NT2/D1 (cell line): ENCODE results near the gene STRIP2.

Experiments
- DNase-seq: peaks from one replicate; pipeline ENCODE4 v3.0.0-alpha.2; 2011; ENCODE audit warnings: low read depth, low spot score
- H3K27me3 ChIP-seq: 2 replicates; pipeline ENCODE4 v1.6.0; 2011; ENCODE audit warnings: mild to moderate bottlenecking; ENCODE audit not compliant: insufficient read length, insufficient read depth
- H3K36me3 ChIP-seq: 2 replicates; pipeline ENCODE4 v1.6.1; 2011; ENCODE audit warnings: mild to moderate bottlenecking, low read length, mixed read lengths; ENCODE audit not compliant: insufficient read depth, insufficient read length
- H3K4me1 ChIP-seq: 2 replicates; pipeline ENCODE4 v1.5.1; 2011; ENCODE audit not compliant: insufficient read depth, insufficient read length
- H3K4me3 ChIP-seq: 2 replicates; pipeline ENCODE4 v1.5.1; 2011; ENCODE audit warnings: low read depth; ENCODE audit not compliant: insufficient read length
- H3K9ac ChIP-seq: 2 replicates; pipeline ENCODE4 v1.6.0; 2011; ENCODE audit warnings: low read depth; ENCODE audit not compliant: insufficient read length
- H3K9me3 ChIP-seq: 2 replicates; pipeline ENCODE4 v1.5.1; 2011; ENCODE audit warnings: mild to moderate bottlenecking, low read length; ENCODE audit not compliant: insufficient read depth
- SUZ12 ChIP-seq: IDR thresholded peaks from 2 replicates; pipeline ENCODE4 v1.6.1; 2011; ENCODE audit not compliant: insufficient read length, insufficient read depth; ENCODE audit errors: extremely low read depth
- YY1 ChIP-seq: IDR thresholded peaks from 2 replicates; pipeline ENCODE4 v1.6.1; 2011; ENCODE audit not compliant: insufficient read length, insufficient read depth
- ZNF274 ChIP-seq: IDR thresholded peaks from 2 replicates; pipeline ENCODE4 v1.6.1; 2011; ENCODE audit warnings: mild to moderate bottlenecking, low read depth, low read length

STRIP2 gene

DNA sequence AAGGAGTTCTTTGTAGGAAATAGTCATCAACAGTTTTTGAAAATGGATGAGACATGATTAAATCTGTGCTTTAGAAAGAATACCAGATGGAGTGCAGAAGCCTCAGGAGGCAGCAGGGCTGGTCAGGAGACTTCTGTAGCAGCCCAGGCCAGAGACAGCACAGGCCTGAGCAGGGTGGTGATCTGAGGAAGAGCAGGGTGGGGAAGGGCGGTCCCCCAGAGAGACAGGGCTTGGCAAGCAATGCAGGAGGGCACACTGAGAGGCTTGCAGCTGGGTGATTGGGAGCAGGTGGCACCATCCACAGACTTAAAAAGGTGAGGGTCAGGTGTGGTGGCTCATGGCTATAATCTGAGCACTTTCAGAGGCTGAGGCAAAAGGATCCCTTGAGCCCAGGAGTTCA lies 63.8 kb downstream of the STRIP2 start:
- Histone ChIP-seq H3K4me3 (no peak overlapping the region), H3K4me1 (peaks cover 3% of the 10 kb centered on the region), H3K9ac (no peak overlapping the region), H3K36me3 (no peaks in the 10 kb centered on the region), H3K27me3 (peaks cover 21% of the 10 kb centered on the region), H3K9me3 (no peaks in the 10 kb centered on the region)
- TF ChIP-seq YY1 (no peak), SUZ12 (no peak), ZNF274 (no peak)
- no peak for DNase-seq

DNA sequence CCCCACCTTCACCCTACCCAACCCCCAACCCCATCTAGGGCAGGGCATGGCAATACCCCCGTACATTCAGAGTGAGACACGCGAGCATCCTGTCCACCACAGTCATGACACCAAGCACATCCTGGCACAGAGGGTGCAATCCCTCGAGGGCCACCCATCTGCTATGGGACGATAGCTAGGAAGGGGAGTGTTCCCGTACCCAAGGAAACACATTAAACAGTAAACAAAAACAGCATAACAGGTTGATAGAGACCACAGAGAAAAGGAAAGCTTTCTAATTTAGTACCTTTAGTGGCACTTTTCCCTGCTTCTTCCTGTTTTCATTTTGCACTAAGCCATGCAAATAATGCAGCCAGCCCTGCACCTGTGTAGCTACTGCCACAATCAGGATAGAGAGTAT lies 65.8 kb downstream of the STRIP2 start:
- no peak for DNase-seq
- Histone ChIP-seq H3K27me3 (peaks cover 38% of the 10 kb centered on the region), H3K9ac (no peak overlapping the region), H3K9me3 (no peaks in the 10 kb centered on the region), H3K36me3 (no peaks in the 10 kb centered on the region), H3K4me1 (peaks cover 6% of the 10 kb centered on the region), H3K4me3 (no peak overlapping the region)
- TF ChIP-seq SUZ12 = no peak
- no peak for TF ChIP-seq ZNF274
- TF ChIP-seq YY1 = no peak

DNA sequence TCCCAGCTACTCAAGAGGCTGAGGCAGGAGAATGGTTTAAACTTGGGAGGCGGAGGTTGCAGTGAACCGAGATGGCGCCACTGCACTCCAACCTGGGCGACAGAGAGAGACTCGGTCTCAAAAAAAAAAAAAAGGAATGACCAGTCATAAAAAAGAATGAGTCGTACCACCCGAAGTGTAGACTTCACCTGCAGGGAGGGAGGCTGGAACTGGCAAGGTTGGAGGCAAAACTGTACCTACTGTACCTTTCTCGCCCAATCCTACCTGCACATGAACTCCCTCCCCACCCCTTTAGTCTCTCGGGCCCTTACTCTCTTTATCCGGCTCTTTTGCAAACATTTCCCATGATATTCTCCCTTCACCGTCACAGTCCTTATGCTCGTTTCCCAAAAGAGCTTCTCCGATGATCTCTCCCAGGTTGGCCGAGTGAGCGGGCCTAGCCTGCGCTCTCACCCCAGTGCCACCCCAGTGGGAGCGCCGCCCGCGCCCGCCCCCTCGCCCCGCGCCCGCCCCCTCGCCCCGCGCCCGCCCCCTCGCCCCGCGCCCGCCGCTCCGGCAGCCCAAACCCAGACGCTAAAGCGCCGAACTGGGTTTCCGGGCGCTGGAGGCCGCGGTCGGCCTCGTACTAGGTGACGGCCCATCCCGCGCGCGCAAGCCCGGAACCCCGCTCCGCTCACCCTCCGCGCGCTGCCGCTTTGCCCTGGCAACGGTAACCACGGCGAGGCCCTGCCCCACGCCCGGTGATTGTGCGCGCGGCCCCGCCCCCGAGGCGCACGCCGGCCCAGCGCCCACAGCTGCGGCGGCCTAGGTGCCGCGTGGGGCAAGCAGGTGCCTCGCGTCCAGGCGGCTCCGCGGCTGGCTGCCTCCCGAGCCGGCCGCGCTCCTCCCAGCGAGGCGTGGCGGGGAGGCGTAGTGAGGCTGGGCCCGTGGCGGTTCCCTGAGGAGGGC lies 67.8 kb downstream of the STRIP2 start, which contains the start of gene SMKR1:
Gene SMKR1 (plus strand): TSS at position 772 of the 948 bp plus-strand sequence. CDS start 294 bp downstream, outside the sequence.
- Histone ChIP-seq H3K27me3 (peaks cover 38% of the 10 kb centered on the region), H3K9ac (peak within 1 kb of the TSS; percentile 61), H3K9me3 (no peaks in the 10 kb centered on the region), H3K36me3 (no peaks in the 10 kb centered on the region), H3K4me1 (peaks cover 6% of the 10 kb centered on the region), H3K4me3 (peak within 1 kb of the TSS; percentile 58)
- DNase-seq = no peak
- no peak for TF ChIP-seq YY1
- TF ChIP-seq ZNF274 = no peak
- TF ChIP-seq SUZ12 = no peak

DNA sequence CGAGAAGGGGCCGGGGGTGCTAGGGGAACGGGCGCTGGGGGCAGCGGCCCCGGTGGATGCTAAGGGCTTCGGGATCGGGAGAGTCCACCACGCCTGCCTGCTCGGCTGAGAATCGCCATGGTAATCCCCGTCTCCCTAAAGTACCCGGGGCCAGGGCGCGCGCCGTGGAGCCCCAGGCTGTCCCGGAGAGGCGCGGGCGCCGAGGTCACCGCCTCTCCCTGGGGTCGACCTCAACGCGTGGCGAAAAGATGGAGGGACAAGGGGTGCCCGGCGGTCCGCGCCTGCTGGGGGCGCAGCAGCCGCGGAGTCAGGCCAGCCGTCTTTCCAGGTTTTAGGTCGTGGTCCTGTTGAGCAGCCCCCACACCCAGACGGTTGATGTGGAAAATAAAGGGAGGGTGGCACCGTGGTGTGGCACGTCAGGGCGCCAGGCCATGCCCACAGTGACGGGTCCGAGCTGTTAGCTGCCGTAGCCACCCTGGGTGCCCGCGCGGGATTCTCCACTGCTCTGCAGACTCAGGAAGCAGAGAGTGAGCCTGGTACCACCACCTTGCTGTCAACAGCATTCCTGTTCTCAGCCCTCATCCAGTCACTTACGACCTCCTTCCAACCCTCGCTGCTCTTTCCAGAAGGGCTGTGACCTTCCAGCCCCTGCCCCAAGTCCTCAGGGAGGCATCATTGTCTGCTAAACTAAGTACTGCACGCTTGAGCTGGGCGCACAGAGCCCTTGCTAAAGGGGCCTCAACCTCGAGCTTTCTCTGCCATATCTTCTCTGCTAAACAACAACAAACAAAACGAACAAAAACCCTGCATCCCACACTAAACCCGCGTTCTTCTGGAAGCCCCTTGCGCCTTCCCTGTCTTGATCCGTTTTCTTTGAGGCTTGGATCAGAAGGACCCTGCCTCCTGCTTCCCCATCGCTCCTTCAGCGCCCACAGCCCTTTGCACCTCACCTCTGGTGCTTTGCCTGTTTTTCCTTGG lies 68.8 kb downstream of the STRIP2 start:
- Histone ChIP-seq H3K4me1 (peaks cover 6% of the 10 kb centered on the region), H3K27me3 (peaks cover 38% of the 10 kb centered on the region), H3K9me3 (no peaks in the 10 kb centered on the region), H3K9ac (peak overlapping the region; percentile 61), H3K4me3 (peak overlapping the region; percentile 58), H3K36me3 (no peaks in the 10 kb centered on the region)
- TF ChIP-seq SUZ12 = no peak
- TF ChIP-seq ZNF274 = no peak
- no peak for DNase-seq

DNA sequence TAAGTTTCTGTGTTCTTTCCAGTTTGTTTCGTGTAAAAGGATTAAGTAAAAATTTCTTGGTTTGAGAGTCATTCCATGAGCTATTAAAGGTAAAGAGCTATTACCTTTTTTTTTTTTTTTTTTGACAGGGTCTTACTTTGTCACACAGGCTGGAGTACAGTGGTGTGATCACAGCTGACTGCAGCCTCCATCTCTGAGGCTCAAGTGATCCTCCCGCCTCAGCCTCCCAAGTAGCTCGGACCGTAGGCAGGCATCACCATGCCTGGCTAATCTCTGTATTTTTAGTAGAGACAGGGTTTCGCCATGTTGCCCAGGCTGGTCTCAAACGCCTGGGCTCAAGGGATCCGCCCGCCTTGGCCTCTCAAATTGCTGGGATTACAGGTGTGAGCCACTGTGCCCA lies 69.5 kb downstream of the STRIP2 start:
- no peak for TF ChIP-seq SUZ12
- TF ChIP-seq YY1 = no peak
- no peak for TF ChIP-seq ZNF274
- peaks cover 38% of the 10 kb centered on the region for H3K27me3 ChIP-seq
- H3K36me3 ChIP-seq = no peaks in the 10 kb centered on the region
- DNase-seq = no peak
- H3K9ac ChIP-seq = no peak overlapping the region
- H3K9me3 ChIP-seq = no peaks in the 10 kb centered on the region
- H3K4me1 ChIP-seq = peaks cover 6% of the 10 kb centered on the region
- H3K4me3 ChIP-seq = no peak overlapping the region

DNA sequence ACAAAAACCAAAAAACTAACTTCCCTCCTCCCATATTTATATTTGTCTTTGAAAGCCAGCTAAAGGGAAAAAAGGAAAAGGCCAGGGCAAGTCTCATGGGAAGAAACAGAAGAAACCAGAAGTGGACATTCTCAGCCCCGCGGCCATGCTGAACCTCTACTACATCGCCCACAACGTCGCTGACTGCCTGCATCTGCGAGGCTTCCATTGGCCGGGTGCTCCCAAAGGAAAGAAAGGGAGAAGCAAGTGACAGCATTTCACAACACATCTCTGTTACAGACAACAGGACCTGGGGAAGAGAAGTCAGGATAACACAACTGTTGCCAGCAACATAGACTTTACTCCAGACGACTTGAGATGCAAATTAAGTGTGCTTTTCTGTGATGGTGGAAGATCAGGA lies 78.0 kb downstream of the STRIP2 start:
- no peak for DNase-seq
- TF ChIP-seq SUZ12 = no peak
- Histone ChIP-seq H3K4me3 (no peak overlapping the region), H3K36me3 (no peaks in the 10 kb centered on the region), H3K27me3 (no peaks in the 10 kb centered on the region), H3K9me3 (no peaks in the 10 kb centered on the region), H3K4me1 (peaks cover 9% of the 10 kb centered on the region), H3K9ac (no peak overlapping the region)

DNA sequence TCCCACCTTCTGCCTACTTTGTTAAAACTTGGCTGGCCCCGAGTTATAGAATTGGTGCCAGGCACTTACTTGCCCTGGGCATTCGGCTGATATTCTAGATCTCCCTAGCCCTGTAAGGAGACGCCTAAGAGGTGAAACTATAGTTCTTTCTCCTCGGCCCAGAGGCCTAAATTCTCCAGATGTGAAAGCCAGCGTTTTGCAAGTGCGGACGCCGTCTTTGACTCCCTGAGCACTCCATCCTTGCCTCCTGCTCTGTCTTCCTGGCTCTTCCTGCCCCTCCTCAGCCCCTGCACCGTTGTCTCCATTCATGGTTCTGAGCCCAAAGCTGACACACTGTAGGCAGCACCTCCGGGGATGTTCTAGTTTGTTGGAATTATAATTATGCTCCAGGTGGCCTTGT lies 79.3 kb downstream of the STRIP2 start:
- Histone ChIP-seq H3K4me1 (peaks cover 9% of the 10 kb centered on the region), H3K4me3 (no peak overlapping the region), H3K36me3 (no peaks in the 10 kb centered on the region), H3K9ac (no peak overlapping the region), H3K27me3 (no peaks in the 10 kb centered on the region), H3K9me3 (no peaks in the 10 kb centered on the region)
- TF ChIP-seq ZNF274 = no peak
- no peak for TF ChIP-seq SUZ12
- TF ChIP-seq YY1 = no peak
- no peak for DNase-seq
